ENCODE data around the gene HABP4. TPM values are rescaled to one million over a fixed set of nuclear protein-coding genes. Genes with fewer than 3 reads are reported as not detected.

The HABP4 gene
- total RNA-seq, 4 donors from 2014 or later: 9.2 to 23.4 (median 14.2) TPM

GRCh38 chr9:96491079-96491879, 41.3 kb downstream of the HABP4 start:
- ATAC-seq (ENCODE audit: low FRiP score) (no peak), DNase-seq (ENCODE audit: low spot score) (no peak)
- TF ChIP-seq CTCF (IDR thresholded peaks at IDR 0.05): no peak

- no peak for DNase-seq (ENCODE audit: low spot score)
- ATAC-seq (ENCODE audit: low FRiP score): no peak
- TF ChIP-seq CTCF (IDR thresholded peaks at IDR 0.05): no peak
These were observed 42.0 kb downstream of the HABP4 start for GRCh38 chr9:96491880-96492525.

GRCh38 chr9:96492993-96493531, 43.1 kb downstream of the HABP4 start:
- no peak for ATAC-seq (ENCODE audit: low FRiP score)
- DNase-seq (ENCODE audit: low spot score): no peak
- TF ChIP-seq CTCF (IDR thresholded peaks at IDR 0.05): no peak

GRCh38 chr9:96493757-96494156, 43.8 kb downstream of the HABP4 start:
- no peak for TF ChIP-seq CTCF (IDR thresholded peaks at IDR 0.05)
- no peak for ATAC-seq (ENCODE audit: low FRiP score)
- DNase-seq (ENCODE audit: low spot score): no peak

- DNase-seq (ENCODE audit: low spot score): no peak
- no peak for ATAC-seq (ENCODE audit: low FRiP score)
- no peak for TF ChIP-seq CTCF (IDR thresholded peaks at IDR 0.05)
These were observed 44.3 kb downstream of the HABP4 start for GRCh38 chr9:96494215-96494800.

GRCh38 chr9:96495341-96495740, 45.4 kb downstream of the HABP4 start:
- ATAC-seq (ENCODE audit: low FRiP score): no peak
- TF ChIP-seq CTCF (IDR thresholded peaks at IDR 0.05): no peak
- DNase-seq (ENCODE audit: low spot score): no peak

Data from omental fat pad (tissue), 4 donors.